Gastrocnemius medialis (tissue), 4 donors: ENCODE data around the gene TLE4. TPM values are rescaled to one million over a fixed set of nuclear protein-coding genes. Genes with fewer than 3 reads are reported as not detected.

Experiments
- ATAC-seq, 2 donors: fragments of 150-250 bp; one replicate each; pipeline ENCODE4 v1.9.1; 2016
- DNase-seq, 2 donors: peaks; one replicate each; pipeline ENCODE4 v3.0.0-alpha.2; 2019
- H3K27ac ChIP-seq, 4 donors: fragments of 200-600 bp; sonication (generic); 1 replicate in 1 of 4; 2 replicates in 3 of 4; pipeline ENCODE4 v1.5.1; 2016 to 2018; ENCODE audit warnings: mild to moderate bottlenecking in 2 of 4, moderate library complexity in 1 of 4
- H3K27me3 ChIP-seq, 3 donors: fragments of 200-600 bp; sonication (generic) in 2 of 3; 1 replicate in 1 of 3; 2 replicates in 2 of 3; pipeline versions ENCODE4 v1.5.1 to v1.6.0; 2016 to 2019; ENCODE audit warnings: mild to moderate bottlenecking in 1 of 3, moderate library complexity in 1 of 3
- H3K36me3 ChIP-seq, 2 donors: fragments of 200-600 bp; sonication (generic) in 1 of 2; one replicate each; pipeline ENCODE4 v1.5.1; 2017 to 2018
- H3K4me1 ChIP-seq, 2 donors: fragments of 200-600 bp; sonication (generic) in 1 of 2; one replicate each; pipeline ENCODE4 v1.5.1; 2016 to 2017; ENCODE audit warnings: mild to moderate bottlenecking in 2 of 2
- H3K4me3 ChIP-seq, 4 donors: fragments of 200-600 bp; sonication (generic) in 3 of 4; 1 replicate in 1 of 4; 2 replicates in 3 of 4; pipeline ENCODE4 v1.5.1; 2016 to 2019; ENCODE audit warnings: mild to moderate bottlenecking in 2 of 4
- H3K9me3 ChIP-seq, 3 donors: fragments of 200-600 bp; sonication (generic) in 2 of 3; 1 replicate in 1 of 3; 2 replicates in 2 of 3; pipeline ENCODE4 v1.5.1; 2016 to 2019
- POLR2A ChIP-seq, 2 donors: fragments of 450-650 bp; IDR thresholded peaks; one replicate each; pipeline ENCODE4 v1.6.1; 2017; ENCODE audit warnings: antibody characterized with exemption in 2 of 2, mild to moderate bottlenecking in 2 of 2, moderate library complexity in 2 of 2
- in situ Hi-C, 4 donors: fragments of 200-750 bp; cut with MboI; loops; one replicate each; pipeline versions ENCODE4 v1.15.0 to v1.8.0; 2017; ENCODE audit warnings: low sequenced_read_pairs in 4 of 4
- intact Hi-C: fragments of 100-400 bp; cut with DNase I; formaldehyde crosslinking; loops from one replicate; pipeline ENCODE4 v1.15.1; 2023; ENCODE audit warnings: low total_unique reads
- total RNA-seq, 4 donors: library from RNA; depleted of rRNA; stranded (reverse); fragments of >200 nt; gene quantifications; one replicate each; pipeline versions ENCODE4 v1.1.0 to v1.2.3, GENCODE V29; 2016
- TF ChIP-seq, protein P1 (sequence below), 5 experiments: fragments of 450-650 bp in 3 of 5; fragments of 200-600 bp in 2 of 5; sonication (generic) in 2 of 5; IDR thresholded peaks in 4 of 5; conservative IDR thresholded peaks in 1 of 5; 1 replicate in 4 of 5; 2 replicates in 1 of 5; pipeline ENCODE4 v1.5.1; 2016 to 2019; ENCODE audit warnings: antibody characterized with exemption in 5 of 5, mild to moderate bottlenecking in 3 of 5, moderate library complexity in 3 of 5

Gene TLE4
- total RNA-seq, 4 donors from 2014 or later = 30.1 to 64.6 (median 43.4) TPM

DNA sequence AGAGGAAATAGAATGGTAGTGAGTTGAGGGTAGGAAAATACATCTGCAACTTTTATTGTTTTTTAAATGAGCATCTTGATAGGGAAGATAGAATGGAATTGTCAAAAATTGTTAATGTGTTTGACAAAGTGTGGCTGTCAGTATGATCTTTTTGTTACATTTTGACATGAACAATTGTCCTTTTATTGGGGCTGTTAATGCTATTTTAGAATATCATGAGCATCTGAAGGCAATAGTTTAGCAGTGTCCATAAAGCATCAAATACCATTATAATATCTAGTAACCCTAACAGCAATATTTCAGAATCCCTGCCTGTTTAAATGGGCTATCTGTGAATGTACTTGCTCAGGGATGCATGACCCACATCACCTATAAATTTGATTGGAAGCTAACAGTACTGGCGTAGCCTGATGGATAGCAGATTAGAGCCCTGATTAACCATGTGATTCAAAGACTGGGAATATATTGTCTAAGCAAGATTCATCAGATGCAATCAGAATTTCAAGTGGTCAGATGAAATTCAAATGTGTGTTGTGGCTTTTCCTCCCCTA lies 37.8 kb downstream of the TLE4 start:
- Histone ChIP-seq H3K27ac (no peak overlapping the region), H3K9me3 (no peaks in the 10 kb centered on the region), H3K4me3 (no peak overlapping the region), H3K36me3 (no peaks in the 10 kb centered on the region), H3K4me1 (peaks cover 53 to 56% of the 10 kb centered on the region in 2 donors), H3K27me3 (no peaks in the 10 kb centered on the region)
- in situ Hi-C loops (no loop called here), intact Hi-C loops (loop anchor here (2.0 kb wide), 1 partner anchor 25 kb away; no protein-coding TSS in a partner anchor)
- DNase-seq (no peak), ATAC-seq (no peak)
- TF ChIP-seq, protein P1, sequence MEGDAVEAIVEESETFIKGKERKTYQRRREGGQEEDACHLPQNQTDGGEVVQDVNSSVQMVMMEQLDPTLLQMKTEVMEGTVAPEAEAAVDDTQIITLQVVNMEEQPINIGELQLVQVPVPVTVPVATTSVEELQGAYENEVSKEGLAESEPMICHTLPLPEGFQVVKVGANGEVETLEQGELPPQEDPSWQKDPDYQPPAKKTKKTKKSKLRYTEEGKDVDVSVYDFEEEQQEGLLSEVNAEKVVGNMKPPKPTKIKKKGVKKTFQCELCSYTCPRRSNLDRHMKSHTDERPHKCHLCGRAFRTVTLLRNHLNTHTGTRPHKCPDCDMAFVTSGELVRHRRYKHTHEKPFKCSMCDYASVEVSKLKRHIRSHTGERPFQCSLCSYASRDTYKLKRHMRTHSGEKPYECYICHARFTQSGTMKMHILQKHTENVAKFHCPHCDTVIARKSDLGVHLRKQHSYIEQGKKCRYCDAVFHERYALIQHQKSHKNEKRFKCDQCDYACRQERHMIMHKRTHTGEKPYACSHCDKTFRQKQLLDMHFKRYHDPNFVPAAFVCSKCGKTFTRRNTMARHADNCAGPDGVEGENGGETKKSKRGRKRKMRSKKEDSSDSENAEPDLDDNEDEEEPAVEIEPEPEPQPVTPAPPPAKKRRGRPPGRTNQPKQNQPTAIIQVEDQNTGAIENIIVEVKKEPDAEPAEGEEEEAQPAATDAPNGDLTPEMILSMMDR (IDR thresholded peaks at IDR 0.05 in 4 of 5, conservative IDR thresholded peaks at IDR 0.05 in 1 of 5) = no peak
- TF ChIP-seq POLR2A (IDR thresholded peaks at IDR 0.05) = no peak

DNA sequence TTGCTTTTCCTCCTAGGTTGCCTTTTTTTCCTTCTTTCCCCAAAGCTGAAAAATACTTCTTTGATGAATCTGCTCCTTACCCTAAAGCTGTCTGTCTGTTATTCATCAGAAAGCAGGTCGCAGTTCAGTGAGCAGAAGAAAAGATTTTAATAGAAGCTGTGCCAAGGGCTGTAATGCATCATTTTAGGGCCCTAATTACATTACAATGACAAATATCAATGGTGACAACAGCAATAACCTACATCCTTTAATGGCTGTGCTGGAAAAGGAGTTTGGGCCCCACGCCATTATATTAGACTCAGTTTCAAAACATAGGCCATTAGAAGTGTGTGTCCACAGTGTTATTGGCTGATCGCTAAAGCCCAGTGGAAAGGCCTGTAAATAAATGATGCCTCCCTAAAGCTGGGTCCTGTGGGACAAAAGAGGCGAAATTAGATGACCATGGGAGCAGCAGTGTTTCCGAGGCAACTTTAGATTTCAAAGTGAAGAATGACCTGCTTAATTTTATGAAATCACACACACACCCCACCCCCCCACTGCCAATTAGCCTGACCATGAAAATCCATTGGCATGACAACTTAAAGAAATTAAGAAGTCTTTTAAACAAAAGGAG lies 38.4 kb downstream of the TLE4 start:
- intact Hi-C loops (loop anchor here (2.0 kb wide), 1 partner anchor 25 kb away; no protein-coding TSS in a partner anchor), in situ Hi-C loops (no loop called here)
- Histone ChIP-seq H3K36me3 (no peaks in the 10 kb centered on the region), H3K9me3 (no peaks in the 10 kb centered on the region), H3K4me3 (no peak overlapping the region), H3K27ac (peak overlapping the region in 1 of 4 donors; percentile 57), H3K27me3 (no peaks in the 10 kb centered on the region), H3K4me1 (peaks cover 48 to 54% of the 10 kb centered on the region in 2 donors)
- TF ChIP-seq POLR2A (IDR thresholded peaks at IDR 0.05) = no peak
- TF ChIP-seq, protein P1 (IDR thresholded peaks at IDR 0.05 in 4 of 5, conservative IDR thresholded peaks at IDR 0.05 in 1 of 5) = no peak
- no peak for ATAC-seq
- no peak for DNase-seq

DNA sequence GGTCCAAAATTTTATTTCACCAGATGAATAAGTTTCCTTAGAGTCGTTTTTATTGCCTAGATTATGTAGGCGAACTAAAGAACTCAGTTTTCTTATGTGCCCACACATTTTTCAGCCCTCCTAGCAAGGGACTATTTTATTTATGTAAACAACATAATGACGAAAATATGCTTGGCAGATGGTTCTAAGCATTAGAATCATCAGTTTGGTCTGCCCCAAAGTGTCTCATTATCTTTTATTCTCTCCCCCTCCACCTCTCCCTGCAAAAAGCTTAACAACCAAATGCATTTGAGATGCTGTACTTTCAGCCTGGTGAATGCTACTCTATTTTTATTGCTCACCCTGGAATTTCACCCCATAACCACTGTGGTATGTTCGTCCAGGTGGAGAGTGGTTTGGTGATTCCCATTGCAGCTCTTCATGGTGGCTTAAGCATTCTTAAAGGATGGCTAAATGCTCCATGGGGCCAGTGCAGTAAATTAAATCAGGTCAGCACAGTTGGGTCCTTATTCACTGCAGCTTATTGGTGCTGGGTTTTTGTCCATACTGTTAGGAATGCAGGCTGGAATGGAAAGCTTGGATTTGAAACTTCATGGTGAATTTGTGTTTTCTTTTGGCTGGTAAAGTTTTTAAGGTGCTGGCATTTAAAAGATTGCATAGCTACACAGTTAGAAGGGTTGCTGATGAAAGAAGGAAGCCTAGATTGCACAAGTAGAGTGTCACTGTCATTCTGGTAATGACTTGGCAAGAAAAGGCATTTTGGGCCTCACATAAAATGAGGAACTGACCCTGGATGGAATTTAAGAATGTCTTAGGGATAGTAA lies 39.2 kb downstream of the TLE4 start:
- no peak overlapping the region for H3K4me3 ChIP-seq
- ATAC-seq (peak in 1 of 2 donors; percentile 67), DNase-seq (no peak)
- no peaks in the 10 kb centered on the region for H3K9me3 ChIP-seq
- in situ Hi-C loops = no loop called here
- peaks cover 49 to 61% of the 10 kb centered on the region in 2 donors for H3K4me1 ChIP-seq
- TF ChIP-seq POLR2A (IDR thresholded peaks at IDR 0.05) = no peak
- TF ChIP-seq, protein P1 (IDR thresholded peaks at IDR 0.05 in 4 of 5, conservative IDR thresholded peaks at IDR 0.05 in 1 of 5) = no peak
- no peaks in the 10 kb centered on the region for H3K27me3 ChIP-seq
- no peaks in the 10 kb centered on the region for H3K36me3 ChIP-seq
- H3K27ac ChIP-seq = peak overlapping the region in 3 of 4 donors; percentile 6 to 57 (median 43)
- intact Hi-C loops = loop anchor here (2.0 kb wide), 1 partner anchor 26 kb away; no protein-coding TSS in a partner anchor

DNA sequence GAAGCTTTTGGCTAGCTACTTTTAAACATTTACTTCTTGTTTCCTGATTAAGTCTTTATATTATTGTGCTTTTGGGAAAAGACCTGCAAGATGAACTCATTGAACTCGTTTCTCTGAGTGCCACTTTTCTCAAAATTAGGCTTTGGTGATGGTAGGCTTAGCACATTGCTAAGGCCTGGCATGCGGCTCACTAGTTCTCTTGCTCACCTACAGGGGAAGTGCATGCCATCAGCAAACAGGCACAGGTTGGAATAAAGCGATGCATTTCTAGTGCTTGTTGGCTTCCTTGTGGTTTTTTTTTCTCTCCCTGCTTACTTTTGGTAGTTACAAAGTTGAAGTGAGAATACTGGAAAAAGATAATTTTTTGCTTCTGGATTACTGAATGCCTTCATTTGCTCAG lies 41.4 kb downstream of the TLE4 start:
- no peaks in the 10 kb centered on the region for H3K27me3 ChIP-seq
- H3K9me3 ChIP-seq = no peaks in the 10 kb centered on the region
- intact Hi-C loops = no loop called here
- H3K36me3 ChIP-seq = no peaks in the 10 kb centered on the region
- ATAC-seq (no peak), DNase-seq (no peak)
- no peak for TF ChIP-seq POLR2A (IDR thresholded peaks at IDR 0.05)
- H3K4me3 ChIP-seq = no peak overlapping the region
- H3K4me1 ChIP-seq = peaks cover 69 to 82% of the 10 kb centered on the region in 2 donors
- in situ Hi-C loops = no loop called here
- peak overlapping the region; percentile 4 to 73 (median 50) for H3K27ac ChIP-seq

DNA sequence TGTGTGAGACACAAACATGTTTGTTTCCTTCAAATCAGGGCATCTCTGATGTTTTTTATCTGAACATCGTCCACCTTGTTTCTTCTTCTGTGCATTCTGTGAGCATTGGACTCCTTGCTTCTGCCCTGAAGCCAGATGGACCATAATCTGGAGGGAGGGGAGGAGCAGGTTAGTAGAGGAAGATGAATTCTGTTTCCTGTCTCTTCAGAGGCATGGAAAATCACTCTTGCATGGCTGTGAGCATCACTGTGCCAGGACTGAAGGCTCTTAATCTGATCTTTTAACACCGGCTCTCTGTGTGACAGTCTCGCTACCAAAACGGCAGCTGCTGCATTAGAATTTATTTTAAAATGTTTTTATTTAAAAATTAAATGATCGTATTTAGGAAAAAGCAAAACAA lies 43.3 kb downstream of the TLE4 start:
- H3K4me3 ChIP-seq = no peak overlapping the region
- peak overlapping the region; percentile 4 to 73 (median 66) for H3K27ac ChIP-seq
- H3K27me3 ChIP-seq = no peaks in the 10 kb centered on the region
- in situ Hi-C loops (no loop called here), intact Hi-C loops (no loop called here)
- DNase-seq = no peak
- H3K9me3 ChIP-seq = no peaks in the 10 kb centered on the region
- no peak for TF ChIP-seq POLR2A (IDR thresholded peaks at IDR 0.05)
- TF ChIP-seq, protein P1 (IDR thresholded peaks at IDR 0.05 in 4 of 5, conservative IDR thresholded peaks at IDR 0.05 in 1 of 5) = no peak
- H3K4me1 ChIP-seq = peaks cover 73 to 77% of the 10 kb centered on the region in 2 donors
- H3K36me3 ChIP-seq = no peaks in the 10 kb centered on the region
- no peak for ATAC-seq
